ENCODE data around the gene NTM.

The NTM gene

GRCh38 chr11:131938351-131938751 lies 567.9 kb downstream of the NTM start:
- Histone ChIP-seq H3K27me3 (ENCODE audit: control insufficient read depth in 1 of 2, insufficient read depth in 1 of 2, low read length in 2 of 2) (no peaks in the 10 kb centered on the region), H3K4me3 (ENCODE audit: insufficient read depth in 1 of 2, low read depth in 1 of 2, low read length in 2 of 2) (no peak overlapping the region)
- 84% methylated on average over 6 of the region's 6 CpGs for WGBS

GRCh38 chr11:131940126-131940525 lies 569.7 kb downstream of the NTM start:
- Histone ChIP-seq H2BK15ac (ENCODE audit: low read depth, poor library complexity, severe bottlenecking) (no peak overlapping the region), H3K18ac (ENCODE audit: low read depth in 1 of 2, low read length in 2 of 2) (no peak overlapping the region), H3K9ac (ENCODE audit: low read length) (no peak overlapping the region), H2BK120ac (ENCODE audit: low read depth, low read length) (no peak overlapping the region), H3K4me1 (ENCODE audit: control insufficient read depth, insufficient read depth, low read depth, low read length) (peaks cover 15% of the 10 kb centered on the region), H3K14ac (ENCODE audit: low read length in 2 of 2) (no peak overlapping the region), H3K4ac (ENCODE audit: low read depth in 1 of 2, low read length in 2 of 2) (no peak overlapping the region), H3K27me3 (ENCODE audit: control insufficient read depth in 1 of 2, insufficient read depth in 1 of 2, low read length in 2 of 2) (no peaks in the 10 kb centered on the region), H3K36me3 (ENCODE audit: control insufficient read depth in 1 of 2, insufficient read depth in 2 of 2, low read depth in 1 of 2, low read length in 2 of 2) (peaks cover 0 to 2% of the 10 kb centered on the region in 2 experiments), H2AFZ (ENCODE audit: low read depth, low read length) (no peak overlapping the region), H3K79me1 (replicated peaks; ENCODE audit: low read length, poor library complexity, severe bottlenecking) (peaks cover 20% of the 10 kb centered on the region), H4K91ac (ENCODE audit: low read length) (no peak overlapping the region), H3K27ac (ENCODE audit: low read length, poor library complexity, severe bottlenecking) (no peak overlapping the region), H4K8ac (ENCODE audit: low read length) (no peak overlapping the region), H3K4me3 (ENCODE audit: insufficient read depth in 1 of 2, low read depth in 1 of 2, low read length in 2 of 2) (no peak overlapping the region), H3K23ac (ENCODE audit: low read length in 2 of 2) (no peak overlapping the region), H3K9me3 (ENCODE audit: control insufficient read depth, low read length) (no peaks in the 10 kb centered on the region), H2BK12ac (ENCODE audit: low read length in 2 of 2) (no peak overlapping the region), H2BK5ac (ENCODE audit: low read depth, low read length, poor library complexity, severe bottlenecking) (no peak overlapping the region), H3K4me2 (ENCODE audit: low read length, poor library complexity, severe bottlenecking) (no peak overlapping the region), H2AK5ac (ENCODE audit: low read length, severe bottlenecking) (no peak overlapping the region)
- no peak for DNase-seq
- WGBS, result 100% methylated on average over 1 of the region's 4 CpGs

More at GRCh38 chr11:131938351-131938751, 567.9 kb downstream of the NTM start:
- H3K18ac ChIP-seq (ENCODE audit: low read depth in 1 of 2, low read length in 2 of 2), result no peak overlapping the region
- no peak overlapping the region for H4K91ac ChIP-seq (ENCODE audit: low read length)
- H3K27ac ChIP-seq (ENCODE audit: low read length, poor library complexity, severe bottlenecking), result no peak overlapping the region
- H2BK120ac ChIP-seq (ENCODE audit: low read depth, low read length), result no peak overlapping the region
- peak overlapping the region; percentile 30 for H2AK5ac ChIP-seq (ENCODE audit: low read length, severe bottlenecking)
- H3K4me1 ChIP-seq (ENCODE audit: control insufficient read depth, insufficient read depth, low read depth, low read length), result peaks cover 17% of the 10 kb centered on the region
- no peak overlapping the region for H3K4me2 ChIP-seq (ENCODE audit: low read length, poor library complexity, severe bottlenecking)
- no peak overlapping the region for H4K8ac ChIP-seq (ENCODE audit: low read length)
- H3K36me3 ChIP-seq (ENCODE audit: control insufficient read depth in 1 of 2, insufficient read depth in 2 of 2, low read depth in 1 of 2, low read length in 2 of 2), result peaks cover 0 to 4% of the 10 kb centered on the region in 2 experiments
- no peak overlapping the region for H3K4ac ChIP-seq (ENCODE audit: low read depth in 1 of 2, low read length in 2 of 2)
- no peak overlapping the region for H3K23ac ChIP-seq (ENCODE audit: low read length in 2 of 2)
- peak overlapping the region in 1 of 2 experiments; percentile 61 for H3K14ac ChIP-seq (ENCODE audit: low read length in 2 of 2)
- H3K79me1 ChIP-seq (replicated peaks; ENCODE audit: low read length, poor library complexity, severe bottlenecking), result peaks cover 21% of the 10 kb centered on the region
- H3K9ac ChIP-seq (ENCODE audit: low read length), result no peak overlapping the region
- H2BK5ac ChIP-seq (ENCODE audit: low read depth, low read length, poor library complexity, severe bottlenecking), result no peak overlapping the region
- H3K9me3 ChIP-seq (ENCODE audit: control insufficient read depth, low read length), result no peaks in the 10 kb centered on the region
- H2BK15ac ChIP-seq (ENCODE audit: low read depth, poor library complexity, severe bottlenecking), result no peak overlapping the region
- DNase-seq, result no peak
- H2BK12ac ChIP-seq (ENCODE audit: low read length in 2 of 2), result no peak overlapping the region
- H2AFZ ChIP-seq (ENCODE audit: low read depth, low read length), result no peak overlapping the region

- no peak for DNase-seq
- H2BK5ac ChIP-seq (ENCODE audit: low read depth, low read length, poor library complexity, severe bottlenecking), result no peak overlapping the region
- no peak overlapping the region for H3K4me3 ChIP-seq (ENCODE audit: insufficient read depth in 1 of 2, low read depth in 1 of 2, low read length in 2 of 2)
- H2AFZ ChIP-seq (ENCODE audit: low read depth, low read length), result no peak overlapping the region
- H3K27ac ChIP-seq (ENCODE audit: low read length, poor library complexity, severe bottlenecking), result no peak overlapping the region
- no peak overlapping the region for H4K91ac ChIP-seq (ENCODE audit: low read length)
- peaks cover 0 to 7% of the 10 kb centered on the region in 2 experiments for H3K36me3 ChIP-seq (ENCODE audit: control insufficient read depth in 1 of 2, insufficient read depth in 2 of 2, low read depth in 1 of 2, low read length in 2 of 2)
- H3K9me3 ChIP-seq (ENCODE audit: control insufficient read depth, low read length), result no peaks in the 10 kb centered on the region
- no peak overlapping the region for H2BK15ac ChIP-seq (ENCODE audit: low read depth, poor library complexity, severe bottlenecking)
- whole genome bisulfite sequencing, result 79% methylated on average over 7 of the region's 7 CpGs
- peaks cover 14% of the 10 kb centered on the region for H3K4me1 ChIP-seq (ENCODE audit: control insufficient read depth, insufficient read depth, low read depth, low read length)
- H3K23ac ChIP-seq (ENCODE audit: low read length in 2 of 2), result no peak overlapping the region
- H2BK120ac ChIP-seq (ENCODE audit: low read depth, low read length), result no peak overlapping the region
- no peak overlapping the region for H3K4me2 ChIP-seq (ENCODE audit: low read length, poor library complexity, severe bottlenecking)
- no peak overlapping the region for H3K9ac ChIP-seq (ENCODE audit: low read length)
- no peaks in the 10 kb centered on the region for H3K27me3 ChIP-seq (ENCODE audit: control insufficient read depth in 1 of 2, insufficient read depth in 1 of 2, low read length in 2 of 2)
- no peak overlapping the region for H2BK12ac ChIP-seq (ENCODE audit: low read length in 2 of 2)
- H4K8ac ChIP-seq (ENCODE audit: low read length), result no peak overlapping the region
- no peak overlapping the region for H2AK5ac ChIP-seq (ENCODE audit: low read length, severe bottlenecking)
- H3K79me1 ChIP-seq (replicated peaks; ENCODE audit: low read length, poor library complexity, severe bottlenecking), result peaks cover 27% of the 10 kb centered on the region
- H3K18ac ChIP-seq (ENCODE audit: low read depth in 1 of 2, low read length in 2 of 2), result no peak overlapping the region
- no peak overlapping the region for H3K4ac ChIP-seq (ENCODE audit: low read depth in 1 of 2, low read length in 2 of 2)
- no peak overlapping the region for H3K14ac ChIP-seq (ENCODE audit: low read length in 2 of 2)
Measured at GRCh38 chr11:131942878-131943277, 572.5 kb downstream of the NTM start.

- Histone ChIP-seq H2BK5ac (ENCODE audit: low read depth, low read length, poor library complexity, severe bottlenecking) (no peak overlapping the region), H3K4me2 (ENCODE audit: low read length, poor library complexity, severe bottlenecking) (no peak overlapping the region), H2BK120ac (ENCODE audit: low read depth, low read length) (no peak overlapping the region), H3K9me3 (ENCODE audit: control insufficient read depth, low read length) (no peaks in the 10 kb centered on the region), H3K36me3 (ENCODE audit: control insufficient read depth in 1 of 2, insufficient read depth in 2 of 2, low read depth in 1 of 2, low read length in 2 of 2) (peaks cover 0 to 7% of the 10 kb centered on the region in 2 experiments), H2AFZ (ENCODE audit: low read depth, low read length) (no peak overlapping the region), H2BK15ac (ENCODE audit: low read depth, poor library complexity, severe bottlenecking) (no peak overlapping the region), H4K8ac (ENCODE audit: low read length) (no peak overlapping the region), H3K27ac (ENCODE audit: low read length, poor library complexity, severe bottlenecking) (no peak overlapping the region), H3K14ac (ENCODE audit: low read length in 2 of 2) (no peak overlapping the region), H3K4me1 (ENCODE audit: control insufficient read depth, insufficient read depth, low read depth, low read length) (peaks cover 11% of the 10 kb centered on the region), H2BK12ac (ENCODE audit: low read length in 2 of 2) (no peak overlapping the region), H3K18ac (ENCODE audit: low read depth in 1 of 2, low read length in 2 of 2) (no peak overlapping the region), H3K9ac (ENCODE audit: low read length) (no peak overlapping the region), H3K23ac (ENCODE audit: low read length in 2 of 2) (no peak overlapping the region), H3K4me3 (ENCODE audit: insufficient read depth in 1 of 2, low read depth in 1 of 2, low read length in 2 of 2) (no peak overlapping the region), H4K91ac (ENCODE audit: low read length) (no peak overlapping the region), H3K4ac (ENCODE audit: low read depth in 1 of 2, low read length in 2 of 2) (no peak overlapping the region), H2AK5ac (ENCODE audit: low read length, severe bottlenecking) (no peak overlapping the region), H3K27me3 (ENCODE audit: control insufficient read depth in 1 of 2, insufficient read depth in 1 of 2, low read length in 2 of 2) (no peaks in the 10 kb centered on the region), H3K79me1 (replicated peaks; ENCODE audit: low read length, poor library complexity, severe bottlenecking) (peaks cover 24% of the 10 kb centered on the region)
- 93% methylated on average over 5 of the region's 6 CpGs for WGBS
- no peak for DNase-seq
Measured at GRCh38 chr11:131943295-131943694, 572.9 kb downstream of the NTM start.

Measured in mesenchymal stem cell (in vitro differentiated cells and primary cell).